ENCODE data around the gene LRRC73. TPM values are rescaled to one million over a fixed set of nuclear protein-coding genes. Genes with fewer than 3 reads are reported as not detected.

Gene LRRC73
- total RNA-seq, 1 donor from 2014 or later = 1.6 TPM

GRCh38 chr6:43516697-43517504, 6.8 kb upstream of the LRRC73 start, which contains the start of the genes POLR1C and YIPF3:
TSS of gene POLR1C (plus strand) at chr6:43517089. CDS start at chr6:43517110, 21 bp downstream.
TSS of gene YIPF3 (minus strand) at chr6:43516926. CDS start at chr6:43516807, 119 bp downstream.
- Histone ChIP-seq H3K4me1 (peaks cover 87% of the 10 kb centered on the region), H3K27me3 (ENCODE audit: low read depth) (no peaks in the 10 kb centered on the region)
- intact Hi-C loops (cut with micrococcal nuclease) = no loop called here

GRCh38 chr6:43516367-43516696, 6.2 kb upstream of the LRRC73 start:
- Histone ChIP-seq H3K9me3 (replicated peaks) (no peaks in the 10 kb centered on the region), H3K4me1 (peaks cover 87% of the 10 kb centered on the region), H3K36me3 (peaks cover 64% of the 10 kb centered on the region)

More at GRCh38 chr6:43516697-43517504, 6.8 kb upstream of the LRRC73 start, which contains the start of the genes POLR1C and YIPF3:
- Histone ChIP-seq H3K4me3 (peak within 1 kb of the TSS; percentile 92), H3K27ac (replicated peaks) (peak within 1 kb of the TSS; percentile 93), H3K9me3 (replicated peaks) (no peaks in the 10 kb centered on the region), H3K36me3 (peaks cover 65% of the 10 kb centered on the region)
- TF ChIP-seq CTCF (IDR thresholded peaks at IDR 0.05; ENCODE audit: borderline replicate concordance) = no peak
- DNase-seq = peak; percentile 97

GRCh38 chr6:43515808-43516207, 5.7 kb upstream of the LRRC73 start:
- intact Hi-C loops (cut with micrococcal nuclease) = no loop called here
- peaks cover 88% of the 10 kb centered on the region for H3K4me1 ChIP-seq
- no peaks in the 10 kb centered on the region for H3K27me3 ChIP-seq (ENCODE audit: low read depth)
- no peak for DNase-seq
- peak overlapping the region; percentile 92 for H3K4me3 ChIP-seq
- peaks cover 64% of the 10 kb centered on the region for H3K36me3 ChIP-seq
- no peak for TF ChIP-seq CTCF (IDR thresholded peaks at IDR 0.05; ENCODE audit: borderline replicate concordance)
- peak overlapping the region; percentile 93 for H3K27ac ChIP-seq (replicated peaks)
- no peaks in the 10 kb centered on the region for H3K9me3 ChIP-seq (replicated peaks)

More at GRCh38 chr6:43516367-43516696, 6.2 kb upstream of the LRRC73 start:
- no peak for TF ChIP-seq CTCF (IDR thresholded peaks at IDR 0.05; ENCODE audit: borderline replicate concordance)
- Histone ChIP-seq H3K27ac (replicated peaks) (peak overlapping the region; percentile 93), H3K4me3 (peak overlapping the region; percentile 92), H3K27me3 (ENCODE audit: low read depth) (no peaks in the 10 kb centered on the region)
- no peak for DNase-seq
- intact Hi-C loops (cut with micrococcal nuclease) = no loop called here

GRCh38 chr6:43511824-43512415, 1.8 kb upstream of the LRRC73 start:
- intact Hi-C loops (cut with micrococcal nuclease) = no loop called here
- Histone ChIP-seq H3K4me3 (no peak overlapping the region), H3K27ac (replicated peaks) (peak overlapping the region; percentile 82), H3K9me3 (replicated peaks) (no peaks in the 10 kb centered on the region), H3K36me3 (peaks cover 47% of the 10 kb centered on the region), H3K4me1 (peaks cover 88% of the 10 kb centered on the region), H3K27me3 (ENCODE audit: low read depth) (peaks cover 6% of the 10 kb centered on the region)
- no peak for TF ChIP-seq CTCF (IDR thresholded peaks at IDR 0.05; ENCODE audit: borderline replicate concordance)
- peak; percentile 65 for DNase-seq

- peak overlapping the region; percentile 82 for H3K27ac ChIP-seq (replicated peaks)
- peaks cover 6% of the 10 kb centered on the region for H3K27me3 ChIP-seq (ENCODE audit: low read depth)
- H3K36me3 ChIP-seq = peaks cover 47% of the 10 kb centered on the region
- H3K9me3 ChIP-seq (replicated peaks) = no peaks in the 10 kb centered on the region
- peaks cover 85% of the 10 kb centered on the region for H3K4me1 ChIP-seq
- DNase-seq = no peak
- TF ChIP-seq CTCF (IDR thresholded peaks at IDR 0.05; ENCODE audit: borderline replicate concordance) = no peak
- intact Hi-C loops (cut with micrococcal nuclease) = no loop called here
- peak overlapping the region; percentile 87 for H3K4me3 ChIP-seq
Observed at GRCh38 chr6:43510827-43511163, 649 bp upstream of the LRRC73 start.

Measured in left ventricle myocardium inferior (tissue), 1 donor.